ENCODE measurements around the gene SLC35A5. TPM values are rescaled to one million over a fixed set of nuclear protein-coding genes. Genes with fewer than 3 reads are reported as not detected.

SLC35A5 gene
- total RNA-seq, 1 donor: 73.5 TPM

GRCh38 chr3:112593258-112593657 is 31.4 kb downstream of the SLC35A5 start:
- TF ChIP-seq CTCF (IDR thresholded peaks at IDR 0.05; ENCODE audit: insufficient read depth, low read length): no peak
- peak; percentile 58 for DNase-seq (ENCODE audit: low read depth)
- no peak overlapping the region for H3K4me3 ChIP-seq (ENCODE audit: low read depth, low read length)

DNA sequence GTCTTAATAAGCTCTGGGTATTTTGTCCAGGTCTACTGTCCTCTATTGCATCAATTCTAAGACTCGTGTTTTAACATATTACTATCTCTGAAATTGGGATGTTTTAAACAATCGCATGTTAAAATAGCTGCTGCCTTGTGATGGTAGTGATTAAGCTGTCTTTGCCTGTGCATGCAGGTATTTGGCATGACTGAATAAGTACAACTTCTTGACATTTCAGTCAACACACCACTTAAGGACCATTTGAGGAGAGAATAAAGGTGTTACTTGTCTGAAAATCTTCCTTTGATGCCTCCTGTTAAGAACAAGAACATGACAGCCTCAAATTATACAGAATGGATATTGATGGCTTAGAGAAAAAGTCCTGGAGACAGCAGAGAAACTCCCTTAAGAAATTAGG is 33.0 kb downstream of the SLC35A5 start:
- peak; percentile 60 for DNase-seq (ENCODE audit: low read depth)
- no peak for TF ChIP-seq CTCF (IDR thresholded peaks at IDR 0.05; ENCODE audit: insufficient read depth, low read length)
- H3K4me3 ChIP-seq (ENCODE audit: low read depth, low read length): no peak overlapping the region

GRCh38 chr3:112597945-112598344 is 36.1 kb downstream of the SLC35A5 start:
- H3K4me3 ChIP-seq (ENCODE audit: low read depth, low read length): no peak overlapping the region
- DNase-seq (ENCODE audit: low read depth): no peak
- no peak for TF ChIP-seq CTCF (IDR thresholded peaks at IDR 0.05; ENCODE audit: insufficient read depth, low read length)

- DNase-seq (ENCODE audit: low read depth): peak; percentile 36
- no peak overlapping the region for H3K4me3 ChIP-seq (ENCODE audit: low read depth, low read length)
- no peak for TF ChIP-seq CTCF (IDR thresholded peaks at IDR 0.05; ENCODE audit: insufficient read depth, low read length)
These were observed 36.9 kb downstream of the SLC35A5 start for GRCh38 chr3:112598731-112599130.

- peak; percentile 27 for DNase-seq (ENCODE audit: low read depth)
- TF ChIP-seq CTCF (IDR thresholded peaks at IDR 0.05; ENCODE audit: insufficient read depth, low read length): no peak
- no peak overlapping the region for H3K4me3 ChIP-seq (ENCODE audit: low read depth, low read length)
These were observed 40.5 kb downstream of the SLC35A5 start for GRCh38 chr3:112602217-112602838.

DNA sequence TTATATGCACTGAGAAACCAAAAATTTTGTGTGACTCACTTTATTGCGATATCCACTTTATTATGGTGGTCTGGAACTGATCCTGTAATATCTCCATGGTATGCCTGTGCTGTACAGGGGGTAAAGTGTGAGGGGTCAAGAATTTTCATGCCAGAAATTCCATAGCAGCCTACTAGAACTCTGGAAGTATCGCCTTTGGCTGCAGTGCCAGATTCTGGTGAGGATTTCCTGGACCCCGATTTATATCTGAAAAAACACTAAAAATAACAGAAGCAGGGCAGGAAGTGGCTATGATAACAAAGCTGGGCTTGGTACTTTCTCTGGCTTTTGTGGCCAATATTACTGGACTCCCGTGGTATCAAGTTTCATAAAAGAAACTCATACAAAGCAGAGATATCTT is 42.7 kb downstream of the SLC35A5 start:
- TF ChIP-seq CTCF (IDR thresholded peaks at IDR 0.05; ENCODE audit: insufficient read depth, low read length): no peak
- no peak overlapping the region for H3K4me3 ChIP-seq (ENCODE audit: low read depth, low read length)
- DNase-seq (ENCODE audit: low read depth): peak; percentile 94

DNA sequence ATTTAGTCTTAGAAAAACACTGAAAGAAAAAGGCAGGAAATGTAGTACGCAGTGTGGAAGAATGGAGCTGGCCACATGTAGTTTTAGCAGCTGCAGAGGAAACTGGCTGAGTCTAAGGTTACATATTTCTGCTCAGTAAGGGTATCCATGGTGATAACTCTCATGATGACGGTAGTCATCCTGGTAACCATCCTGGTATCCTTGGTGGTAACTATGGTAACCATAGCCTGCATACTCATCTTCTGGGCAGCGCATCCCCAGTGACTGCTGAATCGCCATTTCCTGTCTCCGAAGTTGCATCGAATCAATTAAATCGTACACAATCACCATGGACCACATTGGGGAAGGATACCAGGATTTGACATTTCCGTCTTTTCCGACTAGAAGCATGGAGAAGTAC is 43.4 kb downstream of the SLC35A5 start:
- TF ChIP-seq CTCF (IDR thresholded peaks at IDR 0.05; ENCODE audit: insufficient read depth, low read length): no peak
- H3K4me3 ChIP-seq (ENCODE audit: low read depth, low read length): no peak overlapping the region
- DNase-seq (ENCODE audit: low read depth): peak; percentile 92
